ENCODE measurements around the gene FBRSL1.
"Not testable (repeated sequence)": the region's sequence is repeated elsewhere in the genome, so short reads cannot be mapped to it uniquely, and the experiment has no call there.

FBRSL1 gene

DNA sequence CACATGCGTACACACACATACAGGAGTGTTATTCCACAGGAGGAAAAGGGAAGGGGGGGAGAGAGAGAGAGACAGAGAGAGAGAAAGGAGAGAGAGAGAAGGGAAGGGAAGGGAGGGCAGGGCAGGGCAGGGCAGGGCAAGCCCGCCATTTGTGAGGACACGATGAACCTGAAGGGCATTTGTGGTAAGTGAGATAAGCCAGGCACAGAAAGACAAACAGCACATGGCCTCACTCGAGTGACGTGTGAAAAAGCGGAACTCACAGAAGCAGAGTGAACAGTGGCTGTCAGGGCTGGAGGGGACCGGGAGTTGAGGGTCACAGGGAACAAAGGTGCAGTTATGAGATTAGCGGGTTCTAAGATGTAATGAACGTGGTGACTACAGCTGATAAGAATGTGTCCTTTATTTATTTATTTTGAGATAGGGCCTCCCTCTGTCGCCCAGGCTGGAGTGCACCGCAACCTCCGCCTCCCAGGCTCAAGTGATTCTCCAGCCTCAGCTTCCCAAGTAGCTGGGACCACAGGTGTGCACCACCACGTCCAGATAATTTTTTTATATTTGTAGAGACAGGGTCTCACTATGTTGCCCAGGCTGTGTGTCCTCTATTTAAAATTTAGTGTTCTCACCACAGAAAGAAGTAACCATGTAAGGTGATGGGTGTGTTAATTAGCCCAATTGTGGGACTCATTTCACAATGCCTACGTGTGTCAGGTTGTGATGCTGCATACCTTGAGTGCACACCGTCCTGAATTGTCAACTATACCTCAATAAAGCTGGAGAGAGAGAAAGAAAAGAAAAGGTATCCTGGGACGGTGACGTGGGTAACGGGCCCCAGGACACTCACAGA is 18.7 kb upstream of the FBRSL1 start:
- Histone ChIP-seq H3K9me3 (ENCODE audit: control insufficient read depth, low read length) (no peaks in the 10 kb centered on the region), H3K4me3 (ENCODE audit: insufficient read depth, low read depth, low read length) (no peak overlapping the region), H3K27ac (ENCODE audit: insufficient read depth, low read depth, low read length, poor library complexity, severe bottlenecking) (no peak overlapping the region), H3K4me1 (ENCODE audit: control insufficient read depth, insufficient read depth, low read length) (no peaks in the 10 kb centered on the region), H3K27me3 (ENCODE audit: control insufficient read depth, insufficient read depth, low read length, poor library complexity, severe bottlenecking) (peaks cover 12% of the 10 kb centered on the region), H3K36me3 (ENCODE audit: control insufficient read depth, insufficient read depth, low read length) (no peaks in the 10 kb centered on the region)
- WGBS, 2 experiments, result 89 to 90% methylated on average over 18 of the region's 18 CpGs

DNA sequence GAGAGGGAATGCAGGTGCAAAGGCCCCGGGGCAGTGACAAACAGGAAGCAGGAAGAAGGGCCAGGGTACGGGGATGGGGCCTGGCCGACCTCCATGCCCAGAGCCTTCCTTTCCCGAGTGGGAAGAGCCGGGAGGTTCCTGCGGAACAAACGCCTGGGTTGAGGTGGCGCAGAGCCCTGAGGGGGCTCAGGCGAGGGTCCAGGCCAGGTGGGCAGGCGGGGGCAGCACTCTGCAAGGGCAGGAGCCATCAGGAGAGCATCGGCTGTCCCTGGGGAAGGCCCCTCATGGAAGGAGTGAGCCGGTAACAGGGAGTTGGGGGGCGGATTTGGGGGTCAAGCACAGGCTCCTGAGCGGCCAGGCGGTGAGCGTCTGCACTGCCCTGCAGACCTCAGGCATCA is 18.1 kb upstream of the FBRSL1 start:
- no peak overlapping the region for H3K27ac ChIP-seq (ENCODE audit: insufficient read depth, low read depth, low read length, poor library complexity, severe bottlenecking)
- WGBS, 2 experiments, result 87 to 88% methylated on average over 16 of the region's 16 CpGs
- peaks cover 9% of the 10 kb centered on the region for H3K27me3 ChIP-seq (ENCODE audit: control insufficient read depth, insufficient read depth, low read length, poor library complexity, severe bottlenecking)
- no peaks in the 10 kb centered on the region for H3K4me1 ChIP-seq (ENCODE audit: control insufficient read depth, insufficient read depth, low read length)
- H3K4me3 ChIP-seq (ENCODE audit: insufficient read depth, low read depth, low read length), result no peak overlapping the region
- no peaks in the 10 kb centered on the region for H3K9me3 ChIP-seq (ENCODE audit: control insufficient read depth, low read length)
- H3K36me3 ChIP-seq (ENCODE audit: control insufficient read depth, insufficient read depth, low read length), result no peaks in the 10 kb centered on the region

DNA sequence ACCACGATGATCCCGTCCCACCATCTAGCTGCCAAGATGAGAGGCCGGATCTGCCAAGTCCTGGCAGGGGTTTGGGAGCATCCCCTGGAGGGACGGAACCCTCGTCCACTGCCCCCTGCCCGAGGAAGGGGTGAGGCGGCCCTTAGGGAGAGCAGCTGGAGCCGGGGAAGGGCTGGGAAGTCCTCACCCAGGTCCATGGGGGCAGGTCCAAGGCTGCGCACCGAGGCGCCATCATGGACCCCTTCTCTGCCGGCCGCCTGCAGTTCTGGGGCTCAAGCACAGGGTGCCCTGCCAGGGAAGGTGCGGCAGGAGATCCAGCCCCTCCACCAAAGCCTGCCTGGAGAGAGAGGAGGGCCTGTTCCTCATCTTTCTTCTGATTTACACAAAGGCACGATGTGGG is 17.6 kb upstream of the FBRSL1 start:
- H3K4me3 ChIP-seq (ENCODE audit: insufficient read depth, low read depth, low read length), result no peak overlapping the region
- H3K36me3 ChIP-seq (ENCODE audit: control insufficient read depth, insufficient read depth, low read length), result no peaks in the 10 kb centered on the region
- peaks cover 7% of the 10 kb centered on the region for H3K27me3 ChIP-seq (ENCODE audit: control insufficient read depth, insufficient read depth, low read length, poor library complexity, severe bottlenecking)
- no peaks in the 10 kb centered on the region for H3K4me1 ChIP-seq (ENCODE audit: control insufficient read depth, insufficient read depth, low read length)
- no peak overlapping the region for H3K27ac ChIP-seq (ENCODE audit: insufficient read depth, low read depth, low read length, poor library complexity, severe bottlenecking)
- 88 to 89% methylated on average over 15 of the region's 15 CpGs for WGBS, 2 experiments
- H3K9me3 ChIP-seq (ENCODE audit: control insufficient read depth, low read length), result no peaks in the 10 kb centered on the region

DNA sequence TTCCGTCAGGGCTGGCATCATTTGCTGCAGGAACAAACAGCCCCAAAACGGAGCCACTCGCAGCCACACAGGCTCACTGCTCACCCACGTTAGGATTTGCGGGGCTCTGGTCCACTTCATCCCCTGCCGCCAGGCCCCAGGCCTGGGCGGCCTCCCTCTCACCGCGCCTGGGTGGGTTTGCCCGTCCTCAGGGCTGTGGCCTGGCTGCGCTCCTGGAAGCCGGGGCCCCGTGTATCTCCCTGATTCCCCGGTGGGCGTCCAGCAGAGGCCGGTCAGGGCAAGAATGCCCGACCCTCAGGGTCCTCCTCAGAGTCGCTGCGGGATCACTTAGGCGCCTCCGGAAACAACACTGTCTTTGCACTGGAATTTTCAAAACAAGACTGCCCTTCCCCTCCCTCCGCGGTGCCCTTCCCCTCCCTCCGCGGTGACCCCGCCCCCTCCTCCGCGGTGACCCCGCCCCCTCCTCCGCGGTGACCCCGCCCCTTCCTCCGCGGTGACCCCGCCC is 15.7 kb upstream of the FBRSL1 start:
- H3K9me3 ChIP-seq (ENCODE audit: control insufficient read depth, low read length), result no peaks in the 10 kb centered on the region
- no peak overlapping the region for H3K27ac ChIP-seq (ENCODE audit: insufficient read depth, low read depth, low read length, poor library complexity, severe bottlenecking)
- 92% methylated on average over 21 of the region's 35 CpGs for WGBS, 2 experiments
- no peaks in the 10 kb centered on the region for H3K4me1 ChIP-seq (ENCODE audit: control insufficient read depth, insufficient read depth, low read length)
- H3K36me3 ChIP-seq (ENCODE audit: control insufficient read depth, insufficient read depth, low read length), result no peaks in the 10 kb centered on the region
- no peak overlapping the region for H3K4me3 ChIP-seq (ENCODE audit: insufficient read depth, low read depth, low read length)
- peaks cover 6% of the 10 kb centered on the region for H3K27me3 ChIP-seq (ENCODE audit: control insufficient read depth, insufficient read depth, low read length, poor library complexity, severe bottlenecking)

DNA sequence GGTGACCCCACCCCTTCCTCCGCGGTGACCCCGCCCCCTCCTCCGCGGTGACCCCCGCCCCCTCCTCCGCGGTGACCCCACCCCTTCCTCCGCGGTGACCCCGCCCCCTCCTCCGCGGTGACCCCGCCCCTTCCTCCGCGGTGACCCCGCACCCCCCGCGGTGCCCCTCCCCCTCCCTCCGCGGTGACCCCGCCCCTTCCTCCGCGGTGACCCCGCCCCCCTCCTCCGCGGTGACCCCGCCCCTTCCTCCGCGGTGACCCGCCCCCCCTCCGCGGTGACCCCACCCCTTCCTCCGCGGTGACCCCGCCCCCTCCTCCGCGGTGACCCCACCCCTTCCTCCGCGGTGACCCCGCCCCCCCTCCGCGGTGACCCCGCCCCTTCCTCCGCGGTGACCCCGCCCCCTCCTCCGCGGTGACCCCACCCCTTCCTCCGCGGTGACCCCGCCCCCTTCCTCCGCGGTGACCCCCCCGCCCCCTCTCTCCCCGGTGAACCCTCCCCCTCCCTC is 15.1 kb upstream of the FBRSL1 start:
- H3K27me3 ChIP-seq (ENCODE audit: control insufficient read depth, insufficient read depth, low read length, poor library complexity, severe bottlenecking); H3K4me1 ChIP-seq (ENCODE audit: control insufficient read depth, insufficient read depth, low read length); H3K36me3 ChIP-seq (ENCODE audit: control insufficient read depth, insufficient read depth, low read length); H3K9me3 ChIP-seq (ENCODE audit: control insufficient read depth, low read length); H3K4me3 ChIP-seq (ENCODE audit: insufficient read depth, low read depth, low read length); H3K27ac ChIP-seq (ENCODE audit: insufficient read depth, low read depth, low read length, poor library complexity, severe bottlenecking): not testable (repeated sequence)
- WGBS, 2 experiments, result no CpG with 5 or more reads among the region's 56 CpGs

DNA sequence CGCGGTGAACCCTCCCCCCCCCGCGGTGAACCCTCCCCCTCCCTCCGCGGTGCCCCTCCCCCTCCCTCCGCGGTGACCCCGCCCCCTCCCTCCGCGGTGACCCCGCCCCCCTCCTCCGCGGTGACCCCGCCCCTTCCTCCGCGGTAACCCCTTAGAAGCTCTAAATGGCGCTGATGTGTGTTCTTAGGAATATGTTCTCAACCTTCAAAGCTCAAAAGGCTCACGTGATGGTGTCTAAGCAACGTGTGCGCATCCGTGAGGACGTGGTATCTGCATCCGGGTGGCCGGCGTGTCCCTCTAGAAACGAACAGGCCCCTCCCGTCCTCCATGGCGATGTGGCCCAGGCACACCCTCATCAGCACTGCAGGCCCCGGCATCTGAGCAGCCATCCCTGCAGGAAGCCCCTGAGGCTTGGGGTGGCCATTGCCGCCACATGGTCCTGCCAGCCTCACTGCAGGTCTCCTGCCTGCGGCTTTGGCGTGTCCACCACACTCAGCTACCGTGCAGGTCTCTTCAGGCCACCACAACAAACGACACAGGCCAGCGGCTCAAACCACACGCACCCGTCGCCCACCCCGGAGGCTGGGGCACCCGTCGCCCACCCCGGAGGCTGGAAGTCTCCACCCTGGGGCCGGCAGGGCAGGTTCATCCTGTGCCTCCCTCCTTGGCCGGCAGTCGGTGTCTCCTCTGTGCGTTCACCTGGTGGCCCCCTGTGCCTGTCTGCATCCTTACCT is 14.5 kb upstream of the FBRSL1 start:
- Histone ChIP-seq H3K27me3 (ENCODE audit: control insufficient read depth, insufficient read depth, low read length, poor library complexity, severe bottlenecking) (no peaks in the 10 kb centered on the region), H3K27ac (ENCODE audit: insufficient read depth, low read depth, low read length, poor library complexity, severe bottlenecking) (no peak overlapping the region), H3K9me3 (ENCODE audit: control insufficient read depth, low read length) (no peaks in the 10 kb centered on the region), H3K4me1 (ENCODE audit: control insufficient read depth, insufficient read depth, low read length) (no peaks in the 10 kb centered on the region), H3K4me3 (ENCODE audit: insufficient read depth, low read depth, low read length) (no peak overlapping the region), H3K36me3 (ENCODE audit: control insufficient read depth, insufficient read depth, low read length) (no peaks in the 10 kb centered on the region)
- 88 to 92% methylated on average over 35 of the region's 47 CpGs for WGBS, 2 experiments

DNA sequence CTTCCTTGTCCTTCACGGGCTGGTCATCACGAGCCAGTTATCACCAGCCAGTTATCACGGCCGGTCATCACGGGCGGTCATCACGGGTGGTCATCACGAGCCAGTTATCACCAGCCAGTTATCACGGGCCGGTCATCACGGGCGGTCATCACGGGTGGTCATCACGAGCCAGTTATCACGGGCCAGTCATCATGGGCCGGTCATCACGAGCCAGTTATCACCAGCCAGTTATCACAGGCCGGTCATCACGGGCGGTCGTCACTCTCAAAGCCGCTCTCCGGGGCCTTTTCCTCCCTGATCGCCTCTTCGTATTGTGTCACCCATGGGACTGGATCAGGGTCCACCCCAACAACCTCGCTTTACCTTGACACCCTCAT is 13.9 kb upstream of the FBRSL1 start:
- H3K27me3 ChIP-seq (ENCODE audit: control insufficient read depth, insufficient read depth, low read length, poor library complexity, severe bottlenecking), result no peaks in the 10 kb centered on the region
- no peaks in the 10 kb centered on the region for H3K36me3 ChIP-seq (ENCODE audit: control insufficient read depth, insufficient read depth, low read length)
- 91% methylated on average over 26 of the region's 26 CpGs for WGBS, 2 experiments
- no peaks in the 10 kb centered on the region for H3K9me3 ChIP-seq (ENCODE audit: control insufficient read depth, low read length)
- H3K4me1 ChIP-seq (ENCODE audit: control insufficient read depth, insufficient read depth, low read length), result no peaks in the 10 kb centered on the region
- H3K4me3 ChIP-seq (ENCODE audit: insufficient read depth, low read depth, low read length), result no peak overlapping the region
- no peak overlapping the region for H3K27ac ChIP-seq (ENCODE audit: insufficient read depth, low read depth, low read length, poor library complexity, severe bottlenecking)

DNA sequence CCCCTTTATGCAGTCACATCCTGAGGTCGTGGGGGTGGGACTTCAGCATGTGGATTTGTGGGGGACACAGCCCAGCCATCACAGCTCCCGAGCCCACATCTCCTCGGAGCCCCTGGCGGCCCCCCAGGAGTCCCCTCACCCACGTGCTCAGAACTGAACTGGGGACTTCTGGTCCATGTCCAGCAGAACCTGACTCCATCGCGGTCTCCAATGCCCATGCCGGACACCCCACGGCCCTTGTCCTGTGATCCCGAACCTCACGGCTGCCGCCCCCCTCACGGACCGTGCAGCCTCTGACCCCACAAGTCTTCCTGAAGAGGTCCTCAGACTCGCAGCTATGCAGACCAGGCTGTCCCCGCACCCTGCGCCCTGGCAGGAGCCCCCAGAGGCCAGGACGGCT is 13.5 kb upstream of the FBRSL1 start:
- peaks cover 4% of the 10 kb centered on the region for H3K27me3 ChIP-seq (ENCODE audit: control insufficient read depth, insufficient read depth, low read length, poor library complexity, severe bottlenecking)
- no peaks in the 10 kb centered on the region for H3K36me3 ChIP-seq (ENCODE audit: control insufficient read depth, insufficient read depth, low read length)
- no peak overlapping the region for H3K4me3 ChIP-seq (ENCODE audit: insufficient read depth, low read depth, low read length)
- H3K27ac ChIP-seq (ENCODE audit: insufficient read depth, low read depth, low read length, poor library complexity, severe bottlenecking), result no peak overlapping the region
- no peaks in the 10 kb centered on the region for H3K4me1 ChIP-seq (ENCODE audit: control insufficient read depth, insufficient read depth, low read length)
- no peaks in the 10 kb centered on the region for H3K9me3 ChIP-seq (ENCODE audit: control insufficient read depth, low read length)
- WGBS, 2 experiments, result 91 to 93% methylated on average over 18 of the region's 18 CpGs

DNA sequence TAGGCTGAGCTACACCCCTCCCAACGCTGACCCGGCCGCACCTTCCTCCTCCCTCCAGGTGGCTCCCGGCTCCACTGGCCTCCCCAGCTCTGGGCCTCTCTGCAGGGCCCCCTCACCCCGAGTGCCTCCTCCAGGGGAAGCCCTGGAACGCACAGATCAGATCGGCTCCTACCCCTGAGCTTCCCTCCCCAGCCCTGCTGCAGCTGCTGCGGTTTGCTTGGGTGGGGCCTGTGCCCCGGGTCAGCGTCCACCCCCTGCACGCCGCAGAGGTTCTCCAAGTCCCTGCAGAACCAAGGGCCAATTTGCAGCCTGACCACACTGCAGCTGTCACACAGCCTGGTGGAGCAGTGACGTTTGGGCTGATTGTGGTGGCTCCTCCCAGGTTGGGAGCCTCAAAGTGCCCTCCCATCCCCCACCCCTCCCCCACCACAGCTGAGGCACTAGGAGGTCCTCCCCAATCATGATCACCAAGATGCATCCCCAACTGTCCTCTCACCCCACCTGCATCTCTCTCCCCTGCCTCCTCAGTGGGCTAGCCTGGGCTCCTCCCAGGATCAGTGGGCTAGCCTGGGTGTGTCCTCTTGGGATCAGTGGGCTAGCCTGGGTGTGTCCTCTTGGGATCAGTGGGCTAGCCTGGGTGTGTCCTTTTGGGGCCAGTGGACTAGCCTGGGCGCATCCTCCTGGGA is 12.8 kb upstream of the FBRSL1 start:
- WGBS, 2 experiments, result 87 to 90% methylated on average over 14 of the region's 14 CpGs
- Histone ChIP-seq H3K4me3 (ENCODE audit: insufficient read depth, low read depth, low read length) (no peak overlapping the region), H3K9me3 (ENCODE audit: control insufficient read depth, low read length) (no peaks in the 10 kb centered on the region), H3K4me1 (ENCODE audit: control insufficient read depth, insufficient read depth, low read length) (no peaks in the 10 kb centered on the region), H3K36me3 (ENCODE audit: control insufficient read depth, insufficient read depth, low read length) (no peaks in the 10 kb centered on the region), H3K27me3 (ENCODE audit: control insufficient read depth, insufficient read depth, low read length, poor library complexity, severe bottlenecking) (peaks cover 11% of the 10 kb centered on the region), H3K27ac (ENCODE audit: insufficient read depth, low read depth, low read length, poor library complexity, severe bottlenecking) (no peak overlapping the region)
